HG03520 (cell line): Measurements from ENCODE around the gene PIM3.

Experiments used
- ATAC-seq: cut with Tn5 transposase; IDR thresholded peaks from one replicate; pipeline ENCODE4 v1.9.1; 2021; ENCODE audit warnings: mild to moderate bottlenecking, moderate library complexity; ENCODE audit not compliant: unreplicated experiment

Gene PIM3

DNA sequence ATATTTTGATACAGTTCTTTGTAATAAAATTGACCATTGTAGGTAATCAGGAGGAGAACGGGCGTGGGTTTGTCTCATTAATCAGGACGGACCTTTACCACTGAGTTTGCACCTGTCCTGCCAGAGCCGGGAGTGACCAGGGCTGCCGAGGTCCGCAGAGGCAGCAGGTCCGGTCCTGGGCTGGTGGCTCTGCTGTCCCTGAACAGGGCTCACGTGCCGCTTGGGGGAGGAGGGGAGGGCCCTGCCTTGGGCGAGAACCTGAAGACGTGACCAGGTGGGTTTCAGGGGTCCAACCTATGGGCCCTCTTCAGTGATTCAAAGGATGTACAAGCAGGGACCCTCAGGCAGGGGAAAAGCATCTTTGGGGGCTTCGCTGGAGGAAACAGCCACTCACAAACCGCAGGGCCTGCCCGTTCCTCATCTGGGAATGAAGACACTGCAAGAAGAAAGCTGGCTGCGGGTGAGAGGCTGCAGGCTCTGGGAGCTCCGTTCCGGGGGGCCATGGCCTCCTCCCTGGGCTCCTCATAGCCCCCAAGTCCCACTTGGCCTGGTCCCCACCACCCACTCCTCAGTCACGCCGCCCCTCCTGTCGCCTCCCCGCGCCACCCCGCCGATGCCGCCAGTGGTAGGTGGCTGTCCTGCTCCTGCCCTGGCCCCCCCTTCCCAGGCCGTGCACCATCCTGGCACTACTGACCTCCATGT is 32.9 kb upstream of the PIM3 start:
- no peak for ATAC-seq

DNA sequence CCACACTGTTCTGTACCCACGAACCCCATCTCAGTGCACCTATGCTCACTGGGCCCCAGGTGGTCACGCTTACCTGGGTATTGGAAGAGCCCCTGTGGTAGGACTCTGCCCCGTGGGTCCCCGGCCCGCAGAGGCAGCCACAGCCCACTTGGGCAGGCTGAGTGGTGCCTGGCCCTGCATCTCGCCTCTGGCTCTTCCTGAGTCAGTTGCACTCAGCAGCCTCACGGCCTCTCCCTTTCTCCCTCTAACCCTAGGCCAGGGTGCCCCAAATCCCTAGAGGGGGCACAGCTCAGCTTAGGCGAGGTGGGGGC is 32.4 kb upstream of the PIM3 start:
- no peak for ATAC-seq

DNA sequence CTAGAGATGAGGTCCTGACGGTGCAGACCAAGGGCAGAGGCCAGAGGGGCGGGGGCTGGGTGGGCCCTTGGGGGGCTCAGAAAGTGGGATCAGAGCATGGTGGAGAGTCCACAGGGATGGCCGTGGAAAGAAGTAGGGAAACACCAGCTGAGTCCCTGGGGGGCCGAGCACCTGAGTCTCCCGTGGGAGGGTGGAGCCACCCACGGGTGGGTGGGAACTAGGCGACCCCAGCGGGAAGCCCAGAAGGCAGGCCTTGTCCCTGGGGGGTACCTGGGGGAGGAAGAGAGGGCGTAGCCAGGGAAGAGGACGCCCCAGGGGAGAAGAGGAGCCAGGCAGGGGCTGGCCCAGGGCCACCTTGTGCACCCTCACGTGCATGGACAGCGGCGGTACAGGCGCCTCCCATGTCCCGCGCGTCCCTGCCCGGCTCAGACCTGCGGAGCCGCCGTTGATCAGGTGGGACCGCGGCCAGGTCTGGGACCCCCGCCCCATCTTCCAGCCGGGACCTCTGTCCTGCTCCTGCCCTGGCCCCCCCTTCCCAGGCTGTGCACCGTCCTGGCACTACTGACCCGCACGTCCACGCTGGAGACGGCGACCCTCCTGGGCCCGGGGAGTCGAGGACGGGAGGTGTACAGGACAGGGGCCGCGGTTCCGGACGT is 31.9 kb upstream of the PIM3 start:
- no peak for ATAC-seq

DNA sequence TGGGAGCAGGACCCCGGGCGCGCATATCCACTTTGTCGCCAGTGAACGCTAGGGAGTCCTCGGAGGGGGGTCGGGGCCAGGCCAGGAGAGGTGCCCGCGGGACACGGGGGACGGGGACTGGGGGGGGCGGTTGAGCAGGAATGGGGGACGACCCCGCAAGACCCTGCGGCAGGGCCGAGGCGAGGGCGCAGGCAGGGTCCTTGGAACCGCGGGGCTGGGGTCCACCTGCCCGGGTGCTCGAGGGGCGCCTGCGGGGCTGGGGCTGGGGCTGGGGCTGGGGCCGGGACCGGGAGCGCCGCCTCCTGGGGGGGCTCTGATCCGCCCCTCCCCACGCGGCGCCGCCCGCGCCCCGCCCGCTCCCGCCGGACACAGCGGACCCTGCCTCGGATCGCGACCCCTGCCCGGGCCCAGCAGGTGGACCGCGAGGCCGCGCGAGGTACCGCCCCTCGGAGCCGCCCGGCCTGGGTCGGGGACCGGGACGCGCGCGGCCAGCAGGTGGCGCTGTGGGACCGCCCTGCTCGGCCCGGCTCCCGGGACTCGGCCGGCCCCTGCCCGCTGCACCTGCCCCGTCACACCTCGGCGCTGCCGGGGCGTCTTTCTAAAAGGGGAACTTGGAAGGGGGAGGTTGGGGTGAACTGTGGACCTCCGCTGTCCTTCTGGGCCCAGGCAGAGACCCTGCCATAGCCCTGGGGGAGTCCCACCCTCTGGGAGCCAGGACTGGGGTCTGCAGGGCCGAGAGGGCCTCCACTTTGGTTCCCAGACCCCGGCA is 31.2 kb upstream of the PIM3 start:
- ATAC-seq, result peak; percentile 44

DNA sequence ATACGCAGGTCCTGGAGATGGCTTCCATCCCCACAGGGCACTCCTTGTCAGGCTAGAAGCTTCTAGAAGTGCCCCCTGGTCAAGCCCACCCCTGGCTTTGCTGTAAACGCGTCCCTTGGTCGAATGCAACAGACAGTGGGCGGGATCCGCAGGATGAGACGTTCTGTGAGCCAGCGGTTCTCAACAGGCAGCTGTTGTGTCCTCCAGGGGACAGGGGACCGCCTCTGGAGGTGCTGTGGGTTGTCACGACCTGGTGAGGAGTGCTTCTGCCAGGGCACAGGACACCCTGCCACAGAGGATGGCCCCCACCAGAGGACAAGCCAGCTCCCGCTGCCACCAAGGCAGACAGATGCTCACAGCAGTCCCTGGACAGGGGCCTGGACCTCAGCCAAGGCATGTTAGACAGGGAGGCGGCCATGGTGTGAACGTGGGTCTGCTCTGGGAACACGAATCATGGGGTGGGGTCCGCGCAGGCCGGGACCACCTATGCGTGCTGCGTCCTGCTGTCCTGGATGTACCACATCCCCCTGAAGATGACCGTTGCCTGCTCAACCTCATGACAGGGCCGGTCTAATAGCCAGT is 30.5 kb upstream of the PIM3 start:
- no peak for ATAC-seq

DNA sequence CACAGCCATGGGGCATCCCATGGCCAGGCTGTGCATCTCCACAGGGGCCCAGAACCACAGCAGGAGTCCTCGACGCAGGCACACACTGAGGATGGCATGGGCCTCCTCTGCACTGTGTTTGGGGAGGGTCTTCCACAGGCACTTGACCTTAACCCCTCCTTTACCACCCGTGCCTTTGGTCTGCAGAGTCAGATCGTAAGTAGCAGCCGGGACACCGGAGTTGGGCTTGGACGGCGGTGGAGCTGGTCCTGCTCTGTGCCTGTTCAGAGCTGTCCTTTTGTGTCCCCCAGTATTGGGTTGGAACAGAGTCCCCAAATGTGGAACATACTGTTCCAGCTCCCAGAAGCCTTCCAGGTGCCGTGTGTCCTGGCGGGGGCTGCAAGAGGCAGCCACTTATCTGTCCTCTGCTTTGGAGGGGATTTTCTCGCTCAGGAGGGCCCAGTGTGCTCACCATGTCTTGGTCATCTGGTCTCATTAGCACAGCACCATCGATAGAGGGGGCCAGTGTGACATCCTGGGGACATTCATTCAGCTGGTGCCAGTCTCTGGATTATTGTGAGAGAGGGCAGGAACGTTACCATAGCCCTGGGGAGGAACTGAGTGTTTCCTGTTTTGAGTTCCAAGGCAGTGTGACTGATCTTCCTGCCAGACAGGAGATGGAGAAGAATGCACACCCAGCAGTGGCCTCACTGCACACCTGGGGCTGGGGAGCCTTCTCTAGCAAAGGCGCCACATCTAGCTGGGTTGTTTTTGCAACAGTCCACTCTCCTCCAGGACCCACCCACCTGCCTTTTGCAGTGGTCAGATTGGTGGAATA is 29.8 kb upstream of the PIM3 start:
- ATAC-seq, result no peak

DNA sequence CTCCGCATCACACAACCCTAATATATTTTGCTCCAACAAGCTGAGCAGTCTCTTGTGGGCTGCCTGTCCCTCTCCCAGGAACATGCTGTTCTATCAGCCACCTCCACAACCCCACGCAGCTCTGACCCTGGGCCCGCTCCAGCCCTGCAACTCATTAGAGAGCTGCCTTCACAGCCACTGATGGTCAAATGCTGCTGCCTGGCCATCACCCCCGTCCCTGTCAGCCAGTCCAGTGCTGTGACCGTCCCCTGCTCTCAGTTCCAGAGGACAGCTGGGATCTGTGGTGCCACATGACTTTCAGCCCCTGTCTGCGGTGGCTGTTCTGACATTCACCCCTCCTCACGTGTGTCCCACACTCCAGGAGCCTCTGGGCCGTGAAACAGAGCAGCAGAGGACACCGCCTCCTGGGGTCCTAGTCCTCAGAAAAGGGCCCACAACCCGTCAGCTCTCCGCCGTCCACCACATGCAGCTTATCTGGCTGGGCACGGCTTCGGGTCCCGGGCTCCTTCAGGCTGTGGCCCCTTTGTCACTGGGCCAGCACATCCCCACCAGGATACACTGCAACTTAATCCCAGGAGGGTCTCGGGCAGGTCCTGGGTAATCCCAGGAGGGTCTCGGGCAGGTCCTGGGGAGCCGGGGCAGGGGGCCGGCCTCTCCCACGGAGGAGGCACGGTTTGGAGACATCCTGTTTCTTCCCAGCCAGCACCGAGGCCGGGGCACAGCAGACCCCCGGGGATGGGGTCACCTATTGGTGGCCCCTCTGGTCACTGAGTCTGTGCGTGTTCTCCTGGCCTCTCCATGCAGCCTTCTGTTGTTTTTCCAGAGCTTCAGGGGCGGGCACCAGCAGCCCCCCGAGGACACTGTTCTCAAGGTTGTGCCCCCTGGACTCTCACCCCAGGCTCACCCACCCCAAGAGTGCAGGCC is 27.1 kb upstream of the PIM3 start:
- no peak for ATAC-seq

DNA sequence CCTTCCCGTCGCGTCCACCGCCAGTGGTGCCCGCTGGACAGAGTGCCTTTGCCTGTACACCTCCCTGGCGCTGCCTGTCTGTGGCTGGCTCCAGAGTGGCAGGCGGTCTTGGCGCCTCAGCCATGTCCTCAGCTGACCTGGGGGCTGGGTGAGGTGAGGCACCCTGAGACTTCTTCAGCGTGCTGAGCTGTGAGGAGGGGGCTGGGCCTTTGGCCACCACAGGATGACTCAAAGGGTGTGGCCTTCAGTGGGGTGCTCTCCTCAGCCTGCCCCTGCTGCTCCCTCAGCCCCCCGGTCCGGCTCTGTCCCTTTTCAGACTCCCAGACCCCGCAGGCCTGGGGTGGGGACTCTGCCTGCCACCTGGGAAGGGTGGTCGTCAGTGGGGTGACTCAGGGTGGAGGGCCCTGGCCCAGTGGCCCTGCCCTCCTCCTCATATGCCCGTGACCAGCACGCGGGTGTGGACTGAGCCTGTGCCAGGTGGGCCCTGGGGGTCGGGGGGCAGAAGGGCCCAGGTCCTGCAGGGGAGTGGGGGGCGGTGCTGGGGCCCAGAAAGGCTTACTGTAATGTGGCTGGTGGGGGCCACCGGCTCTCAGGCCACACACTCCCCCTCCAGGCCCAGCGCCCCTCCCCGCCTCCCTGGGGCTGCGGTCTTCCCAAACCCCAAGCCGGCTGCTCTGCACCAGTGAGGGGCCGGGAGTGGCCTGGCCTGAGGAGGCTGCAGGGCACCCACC is 26.2 kb upstream of the PIM3 start:
- no peak for ATAC-seq

DNA sequence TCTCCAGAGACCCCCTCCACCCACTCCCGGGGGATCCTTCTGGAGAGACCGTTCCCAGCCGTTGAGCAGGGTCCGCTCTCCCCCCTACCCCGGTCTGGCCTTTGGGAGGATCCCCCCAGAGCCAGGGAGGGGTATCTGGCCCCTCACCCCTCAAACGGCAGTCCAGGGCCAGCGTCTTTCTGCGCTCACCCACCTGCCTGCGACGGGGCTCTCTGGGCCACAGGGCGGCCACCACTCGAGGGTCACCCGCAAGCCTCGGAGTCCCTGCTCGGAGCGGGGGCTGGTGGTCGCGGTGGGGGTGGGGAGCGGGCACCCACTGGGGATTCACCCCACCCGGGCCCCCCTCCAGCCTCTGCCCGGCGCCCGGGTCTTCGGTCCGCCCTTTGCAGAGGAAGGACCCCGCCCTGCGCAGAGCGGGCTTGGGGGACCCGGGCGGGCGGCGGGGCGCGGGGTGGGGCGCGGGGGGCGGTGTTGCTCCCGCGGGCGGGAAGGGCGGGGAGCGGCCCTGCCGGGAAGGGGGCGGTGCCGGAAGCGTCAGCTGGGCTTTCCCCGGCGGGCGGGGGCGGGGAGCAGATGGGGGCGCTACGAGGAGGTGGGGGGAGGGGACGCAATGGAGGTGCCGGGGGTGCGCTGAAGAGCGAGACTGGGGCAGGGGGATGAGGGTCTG is 25.5 kb upstream of the PIM3 start:
- no peak for ATAC-seq

DNA sequence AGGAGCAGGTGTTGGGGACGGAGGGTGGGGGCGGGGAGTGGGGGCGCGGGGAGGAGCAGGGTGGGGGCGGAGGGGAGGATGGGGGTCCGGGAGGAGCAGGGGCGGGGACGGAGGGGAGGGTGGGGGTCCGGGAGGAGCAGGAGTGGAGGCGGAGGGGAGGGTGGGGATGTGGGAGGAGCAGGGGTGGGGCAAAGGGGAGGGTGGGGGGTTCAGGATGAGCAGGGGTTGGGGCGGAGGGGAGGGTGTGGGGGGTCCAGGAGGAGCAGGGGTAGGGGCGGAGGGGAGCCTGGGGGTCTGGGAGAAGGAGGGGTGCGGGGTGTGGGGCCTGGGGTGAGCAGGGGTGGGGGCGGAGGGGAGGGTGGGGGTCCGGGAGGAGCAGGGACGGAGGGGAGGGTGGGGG is 25.0 kb upstream of the PIM3 start:
- ATAC-seq, result no peak

DNA sequence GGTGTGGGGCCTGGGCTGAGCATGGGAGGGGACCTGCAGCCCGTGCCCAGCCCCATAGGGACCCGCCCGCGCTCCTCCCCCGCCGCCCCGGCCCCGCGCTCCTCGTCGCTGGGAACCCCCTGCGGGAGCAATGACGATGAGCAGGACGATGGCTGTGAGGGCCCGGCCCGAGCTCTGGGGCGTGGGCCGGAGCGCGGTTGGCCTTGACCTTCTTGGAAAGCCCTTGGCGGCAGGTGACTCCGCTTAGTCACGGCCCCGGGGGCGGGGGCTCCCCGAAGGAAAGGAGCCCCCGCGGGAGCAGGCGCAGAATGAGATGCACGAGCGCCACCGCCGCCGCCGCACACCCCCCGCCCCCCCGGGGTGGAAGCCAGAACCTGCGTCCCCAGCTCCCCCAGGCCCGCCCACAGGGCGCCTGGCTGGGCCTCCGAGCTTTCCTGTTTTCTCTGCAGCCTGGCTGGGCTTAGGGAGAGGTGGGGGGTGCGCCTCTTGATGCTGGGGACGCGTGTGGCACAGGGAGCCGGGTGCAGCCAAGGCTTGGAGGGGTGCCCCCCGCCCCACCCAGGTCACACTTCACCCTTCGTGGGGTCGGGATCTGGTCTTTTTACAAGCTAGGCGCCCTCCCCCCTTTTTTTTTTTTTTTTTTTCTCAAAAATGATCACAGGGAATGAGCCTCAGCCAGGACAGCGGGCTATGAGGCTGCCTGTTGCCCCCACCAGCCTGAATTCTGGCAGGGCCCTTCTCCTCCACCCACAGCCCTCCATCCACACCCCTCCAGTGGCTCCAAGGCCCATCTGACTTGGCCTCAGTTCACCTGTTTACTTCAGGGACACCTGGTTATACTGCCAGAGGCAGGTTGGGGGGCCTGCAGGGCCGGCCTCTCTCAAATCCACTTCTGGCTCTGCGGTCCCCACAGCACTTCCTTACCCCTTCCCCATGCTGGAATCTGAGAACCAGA is 24.3 kb upstream of the PIM3 start:
- peak; percentile 60 for ATAC-seq

DNA sequence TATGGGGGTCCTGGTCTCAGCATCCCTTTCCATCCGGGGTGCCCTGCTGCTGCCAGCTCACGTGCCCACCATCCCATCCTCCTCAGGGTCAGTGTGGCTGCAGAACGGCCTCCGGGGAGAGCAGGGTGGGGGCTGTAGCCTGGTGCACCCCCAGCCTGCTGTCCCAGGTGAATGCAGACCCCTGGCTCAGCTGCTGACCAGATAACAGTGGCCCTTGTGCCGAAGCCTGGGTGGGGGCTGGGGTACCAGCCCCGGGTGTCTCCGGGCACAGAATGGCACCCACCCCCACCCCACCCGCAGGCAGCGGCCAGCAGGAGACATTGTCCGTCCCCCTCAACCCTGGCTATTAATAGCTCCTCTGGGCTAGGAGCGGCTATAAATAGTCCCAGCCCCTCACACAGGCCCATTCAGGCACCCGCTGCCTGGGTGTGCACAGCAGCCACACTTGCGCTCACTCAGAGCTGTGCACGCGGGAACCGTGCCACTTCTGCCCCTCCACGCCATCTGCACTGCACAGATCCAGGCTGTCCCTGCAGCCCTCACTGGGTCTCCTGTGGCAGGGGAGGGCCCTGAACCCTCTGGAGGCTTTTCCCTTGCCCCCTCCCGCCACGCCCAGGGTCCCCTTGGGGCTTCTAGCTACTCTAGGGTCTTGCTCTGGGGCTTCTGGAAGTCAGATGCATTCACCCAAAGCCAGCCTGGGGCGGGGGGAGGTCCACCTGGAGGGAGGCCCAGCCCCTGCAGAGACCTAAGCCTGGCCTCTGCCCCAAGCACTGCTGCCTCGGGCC is 23.4 kb upstream of the PIM3 start:
- ATAC-seq, result no peak

DNA sequence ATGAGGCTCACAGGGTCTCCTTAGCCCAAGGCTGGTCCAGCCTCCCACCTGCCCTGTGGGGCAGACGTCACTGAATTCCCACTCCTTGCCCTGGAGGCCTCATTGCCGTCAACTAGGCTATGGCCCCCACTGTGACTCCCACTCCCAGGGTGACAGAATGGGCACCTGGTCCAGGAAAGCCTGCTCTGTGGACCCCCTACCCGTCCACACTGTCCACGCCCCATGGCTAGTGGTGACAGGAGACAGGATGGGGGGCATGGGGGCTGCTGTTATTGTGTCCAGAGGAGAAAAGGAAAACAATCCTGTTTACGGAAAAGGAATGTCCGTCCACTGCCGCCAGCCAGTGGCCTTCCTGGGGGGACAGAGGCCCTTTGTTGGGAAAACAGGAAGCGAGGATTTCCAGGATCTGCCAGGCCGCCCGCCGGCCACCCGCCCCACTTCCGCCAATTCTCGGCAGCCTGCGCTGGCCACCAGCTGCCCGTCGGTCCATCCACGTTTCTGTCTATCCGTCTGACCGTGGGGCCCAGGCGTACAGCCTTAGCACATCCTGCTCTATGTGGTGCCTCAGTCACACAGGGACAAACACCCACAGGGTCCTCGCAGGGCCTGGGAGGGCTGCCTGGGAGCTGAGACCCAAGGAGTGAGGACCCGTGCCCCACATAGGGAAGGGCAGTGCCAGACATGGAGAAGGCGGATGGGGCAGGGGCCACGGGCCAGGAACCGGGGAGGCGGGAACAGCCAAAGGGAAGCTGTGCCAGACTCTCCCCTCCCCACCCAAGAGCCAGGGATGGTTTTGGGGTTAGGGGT is 22.6 kb upstream of the PIM3 start:
- ATAC-seq, result no peak

DNA sequence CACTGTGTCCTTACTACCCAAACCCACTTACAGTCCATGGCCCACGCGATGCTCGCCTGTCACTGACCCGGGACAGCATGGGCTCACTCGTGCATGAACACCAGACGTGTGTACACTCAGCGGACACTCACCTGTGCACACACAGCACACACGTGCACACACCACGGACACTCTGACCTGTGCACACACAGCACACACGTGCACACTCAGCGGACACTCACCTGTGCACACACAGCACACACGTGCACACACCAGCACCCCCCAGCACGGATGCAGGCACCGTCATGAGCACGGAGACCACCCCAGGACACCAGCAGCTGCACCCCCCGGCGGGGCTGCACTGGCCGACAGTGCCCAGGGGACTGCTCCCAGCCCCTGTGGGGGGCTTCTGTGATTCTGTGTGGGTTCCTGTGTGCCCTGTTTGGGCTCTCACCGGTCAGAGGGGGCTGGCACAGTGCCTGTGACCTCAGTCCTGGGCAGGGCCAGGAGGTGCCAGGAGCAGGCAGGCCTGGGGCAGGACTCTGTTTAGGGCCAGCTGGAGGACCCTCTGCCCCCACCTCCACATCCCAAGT is 21.9 kb upstream of the PIM3 start:
- no peak for ATAC-seq

DNA sequence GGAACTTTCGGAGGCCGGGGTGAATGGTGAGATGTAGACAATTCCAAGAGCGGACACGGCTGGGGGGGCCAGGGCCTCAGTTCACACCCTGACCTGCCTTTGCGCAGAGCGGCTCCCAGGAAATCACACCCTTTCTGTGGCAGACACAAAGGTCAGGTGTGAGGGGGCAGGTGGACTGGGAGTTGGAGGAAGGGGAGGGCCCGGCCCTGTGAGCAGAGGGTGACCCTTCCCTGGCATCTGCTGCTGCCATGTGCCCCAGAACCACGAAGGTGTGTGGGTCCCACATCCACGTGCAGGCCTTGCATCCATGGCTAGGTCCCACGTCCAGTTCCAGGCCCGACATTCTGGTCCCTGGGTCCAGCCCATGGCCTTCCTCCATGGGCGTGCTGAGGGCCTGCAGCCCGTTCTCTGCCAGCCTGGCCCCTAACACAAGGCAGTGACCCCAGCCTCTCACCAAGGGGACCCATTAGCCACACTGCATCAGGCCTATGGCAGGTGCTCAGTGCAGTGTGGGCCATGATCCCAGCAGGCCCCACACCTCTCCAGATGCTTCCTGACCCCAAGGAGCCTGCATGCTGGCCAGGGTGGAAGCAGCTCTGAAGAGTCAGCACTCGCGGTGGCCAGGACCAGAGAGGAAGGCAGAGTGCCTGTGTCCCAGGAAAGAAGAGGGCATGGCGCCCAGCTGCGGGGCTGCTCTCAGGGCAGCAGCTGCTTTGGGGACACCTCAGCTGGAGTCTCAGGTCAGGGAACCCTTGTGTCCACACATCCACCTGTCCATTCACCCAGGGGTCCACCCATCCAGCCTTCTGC is 18.9 kb upstream of the PIM3 start:
- ATAC-seq, result no peak
